Activated CD4-positive, alpha-beta T cell treated with anti-CD3 and anti-CD28 coated beads, Interleukin-2, amount 50 U/mL, for 1 hour (primary cell): Measurements from ENCODE around the gene LSM2.
"Not testable (repeated sequence)": the region's sequence is repeated elsewhere in the genome, so short reads cannot be mapped to it uniquely, and the experiment has no call there.

Source experiments
- DNase-seq: peaks from one replicate; pipeline ENCODE4 v3.0.0-alpha.2; 2020

LSM2 gene

GRCh38 chr6:31795616-31796298 lies 11.0 kb downstream of the LSM2 start, which contains the start of gene VARS1:
VARS1 (minus strand) TSS chr6:31795752; CDS start chr6:31795217, 535 bp downstream.
- DNase-seq = peak; percentile 80

- DNase-seq = no peak
Measured at GRCh38 chr6:31794866-31795615, 11.7 kb downstream of the LSM2 start.

GRCh38 chr6:31794294-31794865 lies 12.4 kb downstream of the LSM2 start:
- DNase-seq = no peak

GRCh38 chr6:31793927-31794245 lies 12.9 kb downstream of the LSM2 start:
- not testable (repeated sequence) for DNase-seq

- no peak for DNase-seq
Measured at GRCh38 chr6:31792761-31793171, 14.0 kb downstream of the LSM2 start.

GRCh38 chr6:31792090-31792374 lies 14.7 kb downstream of the LSM2 start:
- no peak for DNase-seq

GRCh38 chr6:31791324-31792089 lies 15.3 kb downstream of the LSM2 start:
- DNase-seq = peak; percentile 33

- DNase-seq = no peak
Measured at GRCh38 chr6:31785475-31785874, 21.3 kb downstream of the LSM2 start.

- DNase-seq = no peak
Measured at GRCh38 chr6:31784098-31784925, 22.5 kb downstream of the LSM2 start.

- DNase-seq = no peak
Measured at GRCh38 chr6:31782126-31782855, 24.5 kb downstream of the LSM2 start.

- DNase-seq = no peak
Measured at GRCh38 chr6:31781244-31782125, 25.3 kb downstream of the LSM2 start.

- DNase-seq = no peak
Measured at GRCh38 chr6:31780507-31781243, 26.1 kb downstream of the LSM2 start.

- DNase-seq = no peak
Measured at GRCh38 chr6:31779908-31780307, 26.9 kb downstream of the LSM2 start.

GRCh38 chr6:31778999-31779885 lies 27.5 kb downstream of the LSM2 start:
- no peak for DNase-seq

- DNase-seq = no peak
Measured at GRCh38 chr6:31778193-31778592, 28.6 kb downstream of the LSM2 start.

GRCh38 chr6:31777667-31778050 lies 29.1 kb downstream of the LSM2 start:
- DNase-seq = no peak

- peak; percentile 60 for DNase-seq
Measured at GRCh38 chr6:31776989-31777666, 29.6 kb downstream of the LSM2 start, which contains the start of gene VWA7. VWA7 (minus strand) TSS chr6:31777328; CDS start chr6:31776779, 549 bp downstream.

- no peak for DNase-seq
Measured at GRCh38 chr6:31776485-31776988, 30.2 kb downstream of the LSM2 start.
